HG03097 (cell line): Measurements from ENCODE around the gene HLA-DPB1.
"Not testable (repeated sequence)": the region's sequence is repeated elsewhere in the genome, so short reads cannot be mapped to it uniquely, and the experiment has no call there.

Experiments used
- ATAC-seq: cut with Tn5 transposase; IDR thresholded peaks from one replicate; pipeline ENCODE4 v1.9.1; 2021; ENCODE audit not compliant: unreplicated experiment, low FRiP score

HLA-DPB1 gene

DNA sequence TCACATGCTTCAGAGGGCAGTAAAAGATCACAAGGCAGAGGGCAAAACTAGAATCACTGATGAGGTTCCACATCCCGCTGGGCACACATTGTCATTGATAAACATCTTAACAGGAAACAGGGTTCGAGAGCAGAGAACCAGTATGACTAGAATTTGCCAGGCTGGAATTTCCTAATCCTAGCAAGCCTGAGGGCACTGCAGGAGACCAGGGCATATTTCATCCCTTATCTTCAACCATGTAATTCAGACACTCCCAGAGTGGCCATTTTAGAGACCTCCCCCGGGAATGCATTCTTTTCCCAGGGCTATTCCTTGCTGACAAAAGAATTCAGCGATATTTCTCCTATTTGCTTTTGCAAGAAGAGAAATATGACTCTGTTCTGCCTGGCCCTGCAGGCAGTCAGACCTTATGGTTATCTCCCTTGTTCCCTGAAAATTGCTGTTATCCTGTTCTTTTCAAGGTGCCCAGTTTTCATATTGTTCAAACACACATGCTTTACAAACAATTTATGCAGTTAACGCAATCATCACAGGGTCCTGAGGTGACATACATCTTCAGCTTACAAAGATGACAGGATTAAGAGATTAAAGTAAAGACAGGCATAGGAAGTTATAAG lies 25.4 kb downstream of the HLA-DPB1 start:
- not testable (repeated sequence) for ATAC-seq

DNA sequence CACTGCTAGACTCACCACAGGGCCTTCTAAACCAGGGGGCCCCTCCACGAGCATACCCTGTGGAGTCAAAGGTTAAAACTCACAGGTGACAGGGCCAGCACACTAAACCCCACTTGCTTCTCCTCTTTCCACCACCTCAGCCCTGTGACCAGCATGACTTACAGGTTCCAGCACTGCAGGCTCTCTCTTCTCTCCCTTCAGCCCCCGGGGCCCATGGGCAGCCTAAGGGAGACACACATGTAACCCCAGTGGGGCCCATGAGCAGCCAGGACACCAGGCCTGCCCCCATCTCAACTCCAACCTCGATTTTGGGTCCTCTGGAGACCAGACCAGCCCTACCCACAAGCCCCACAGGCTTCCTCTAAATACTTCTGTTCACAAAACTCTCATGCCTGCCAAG lies 28.0 kb downstream of the HLA-DPB1 start:
- ATAC-seq = no peak

DNA sequence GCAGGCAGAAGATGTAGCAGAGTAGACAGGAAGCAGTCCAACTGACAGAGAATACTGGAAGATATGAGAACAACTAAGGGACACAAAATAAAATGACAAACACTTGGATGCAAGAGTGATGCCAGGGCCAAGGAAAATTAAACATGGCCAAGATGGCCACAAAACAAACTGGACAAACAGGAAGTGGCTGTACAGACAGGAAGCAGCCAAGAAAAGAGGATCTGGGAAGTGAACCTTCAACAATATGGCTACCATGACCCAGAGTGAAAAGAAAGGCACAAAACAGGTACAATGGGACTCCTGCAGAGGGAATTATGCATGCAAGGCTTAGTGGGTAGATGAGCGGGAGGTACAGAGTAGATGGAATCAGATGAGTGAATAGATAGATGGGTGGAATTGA lies 29.1 kb downstream of the HLA-DPB1 start:
- ATAC-seq = no peak

DNA sequence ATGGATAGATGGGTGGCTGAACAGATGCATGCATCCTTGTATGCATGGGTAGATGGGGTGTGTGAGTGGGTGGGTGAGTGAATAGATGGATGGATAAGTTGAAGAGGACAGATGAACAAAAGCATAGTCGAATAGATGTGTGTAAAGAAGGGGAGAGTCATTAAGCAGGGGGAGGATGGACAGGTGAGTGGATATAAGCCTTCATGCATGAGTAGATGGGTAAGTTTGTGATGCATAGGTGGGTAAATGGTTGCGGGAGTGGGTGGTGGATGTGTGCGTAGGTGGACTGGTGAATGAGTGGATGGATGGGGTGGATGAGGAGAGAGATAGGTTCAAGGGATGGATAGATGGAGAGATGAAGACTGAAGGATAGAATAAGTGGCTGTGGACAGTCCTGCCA lies 29.6 kb downstream of the HLA-DPB1 start:
- ATAC-seq = no peak

DNA sequence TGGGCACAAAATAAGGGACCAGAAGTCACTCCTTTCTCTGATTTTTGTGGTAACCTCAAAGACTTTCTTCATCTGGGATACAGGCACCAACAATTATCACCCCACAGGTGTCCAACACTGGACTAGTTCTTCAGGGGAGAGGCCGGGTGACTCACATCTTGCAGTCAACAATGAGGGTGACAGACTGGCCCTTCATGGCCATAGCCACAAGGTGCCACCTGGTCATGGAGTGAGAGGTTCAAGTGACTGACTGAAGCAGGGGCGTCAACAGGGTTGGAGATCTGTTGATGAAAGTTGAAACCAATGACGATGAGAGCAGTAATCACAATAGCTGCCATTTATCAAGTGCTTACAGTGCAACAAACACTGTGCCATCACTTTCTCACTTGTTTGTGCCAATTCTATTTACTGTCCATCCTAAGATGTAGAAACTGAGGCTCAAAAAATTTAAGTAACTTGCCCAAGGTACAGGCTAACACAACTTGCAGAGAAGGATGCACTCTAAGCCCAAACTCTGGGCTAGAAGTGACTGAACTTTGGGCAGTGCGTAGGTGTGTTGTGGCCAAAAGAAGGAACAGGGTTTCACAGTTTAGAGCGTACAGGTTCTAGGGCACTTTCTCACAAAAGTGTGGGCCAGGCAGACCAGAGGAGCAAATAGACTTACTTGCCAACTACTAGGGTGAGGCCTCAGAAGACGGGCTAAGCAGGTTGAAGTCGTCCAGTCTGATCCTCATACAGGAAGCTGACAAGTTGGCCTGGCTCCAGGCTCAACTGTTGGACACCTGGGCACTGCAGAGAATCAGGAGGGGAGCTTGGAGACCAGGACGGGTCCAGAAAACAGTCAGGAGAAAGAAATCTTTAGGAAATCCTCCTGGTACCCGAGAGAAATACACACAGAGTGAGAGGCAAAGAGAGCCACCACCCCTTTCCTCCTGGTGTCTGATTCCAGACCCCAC lies 30.4 kb downstream of the HLA-DPB1 start:
- no peak for ATAC-seq

DNA sequence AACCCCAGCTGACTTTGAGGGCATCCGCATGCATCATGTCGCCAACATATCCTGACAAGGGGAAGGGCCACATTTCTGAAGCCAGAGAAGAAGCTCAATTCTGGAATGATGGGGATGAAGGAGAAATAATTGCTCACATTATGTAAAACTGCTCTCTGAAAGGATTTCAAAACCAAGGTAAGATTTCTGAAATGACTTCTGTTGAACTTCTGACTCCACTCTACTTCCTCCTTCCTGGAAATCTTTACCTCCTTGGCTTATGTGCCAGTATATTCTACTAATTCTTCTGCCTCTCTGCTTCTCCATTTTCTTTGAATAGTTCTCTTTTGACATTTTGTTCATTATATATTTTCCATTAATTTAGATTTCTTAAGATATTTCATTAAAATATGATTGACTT lies 31.9 kb downstream of the HLA-DPB1 start:
- ATAC-seq = no peak

DNA sequence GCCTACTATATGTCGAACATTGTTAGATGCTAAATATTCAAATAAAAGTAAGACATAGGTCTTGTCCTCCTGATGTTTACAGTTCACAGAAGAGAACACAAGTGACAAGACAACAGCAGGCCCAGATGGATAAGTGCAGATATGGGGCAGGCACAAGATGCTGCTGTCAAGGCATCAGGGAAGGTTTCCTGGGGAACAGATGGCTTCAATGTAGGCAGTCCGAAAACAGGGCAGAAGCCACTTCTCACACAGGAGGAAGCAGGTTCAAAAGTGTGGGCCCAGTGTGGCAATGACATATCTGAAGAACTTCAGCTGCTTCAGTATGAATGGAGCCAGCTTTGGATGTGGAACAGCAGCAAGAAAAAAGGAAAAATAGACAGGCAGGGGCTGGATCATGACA lies 32.5 kb downstream of the HLA-DPB1 start:
- ATAC-seq = no peak

DNA sequence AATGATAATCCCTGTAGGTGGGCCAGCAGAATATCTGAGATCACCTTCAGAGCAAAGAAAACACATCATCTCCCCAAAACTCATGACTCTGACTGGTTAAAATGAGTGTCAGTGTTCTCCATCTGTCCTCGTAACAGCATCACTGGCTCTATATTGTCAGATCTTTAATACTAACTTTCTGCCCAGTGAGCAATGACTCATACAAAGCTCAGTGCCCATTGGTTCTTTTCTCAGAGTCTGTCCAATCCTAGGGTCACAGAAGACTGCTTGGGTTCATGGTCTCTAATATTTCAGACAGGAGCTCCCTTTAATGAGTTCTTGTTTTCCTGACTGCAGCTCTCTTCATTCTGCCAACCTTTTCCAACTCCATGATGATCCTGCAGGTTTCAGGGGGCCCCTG lies 36.4 kb downstream of the HLA-DPB1 start:
- no peak for ATAC-seq

DNA sequence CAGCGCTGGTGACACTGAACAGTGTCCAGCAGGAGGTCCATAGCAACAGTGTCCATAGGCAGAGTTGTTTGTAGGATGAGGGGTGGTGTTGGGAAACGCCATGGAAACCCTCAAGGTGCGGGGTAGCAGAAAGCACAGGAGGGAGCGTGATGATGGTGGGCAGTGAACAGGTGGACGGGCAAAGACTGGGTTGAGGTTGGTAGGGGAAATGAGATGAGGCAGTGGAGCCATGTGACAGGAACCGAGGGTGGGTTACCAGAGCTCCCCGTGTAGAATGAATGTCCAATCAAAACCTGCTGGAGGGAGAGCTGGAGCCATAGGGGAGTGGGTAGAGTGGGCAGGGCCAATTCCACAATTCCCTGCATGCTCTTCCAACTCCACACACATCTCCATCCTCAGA lies 38.0 kb downstream of the HLA-DPB1 start:
- no peak for ATAC-seq

DNA sequence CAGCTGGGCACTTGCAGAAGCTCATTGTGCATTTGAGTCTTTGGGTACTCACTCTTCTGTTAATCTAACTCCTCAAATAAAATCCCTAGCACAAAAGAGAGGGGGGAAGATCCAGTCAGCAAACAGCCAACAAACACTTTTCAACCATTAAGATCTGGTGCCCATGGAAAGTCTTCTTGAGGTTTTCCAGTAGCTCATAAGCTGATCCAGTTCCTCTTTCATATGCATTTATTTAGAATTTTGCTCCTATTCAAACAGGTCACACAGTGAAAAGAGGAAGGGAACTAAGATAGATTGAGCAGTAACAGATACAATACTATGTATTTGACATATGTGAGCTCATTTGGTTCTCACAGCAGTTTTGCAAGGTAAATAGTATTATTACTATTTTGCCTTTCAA lies 38.6 kb downstream of the HLA-DPB1 start:
- ATAC-seq = no peak

DNA sequence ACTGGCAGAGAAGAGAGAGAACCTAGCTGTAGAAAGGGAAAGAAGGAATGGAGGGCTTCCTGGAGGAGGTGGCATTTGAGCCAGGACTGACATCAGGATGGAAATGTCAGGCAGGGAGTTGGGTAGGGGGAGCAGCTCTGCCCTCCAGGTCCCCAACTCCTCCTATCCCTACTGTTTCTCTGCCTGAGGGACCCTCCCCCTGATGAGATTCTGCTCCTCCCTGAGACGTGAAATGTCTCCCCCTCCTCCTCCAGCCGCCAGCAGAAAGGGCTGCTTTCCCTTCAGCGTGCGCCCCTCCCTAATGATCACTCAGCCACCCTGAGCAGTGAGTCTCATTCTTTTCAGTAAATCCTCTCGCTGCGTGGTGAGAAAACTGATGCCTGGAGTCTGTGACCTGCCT lies 40.6 kb downstream of the HLA-DPB1 start:
- ATAC-seq = no peak

DNA sequence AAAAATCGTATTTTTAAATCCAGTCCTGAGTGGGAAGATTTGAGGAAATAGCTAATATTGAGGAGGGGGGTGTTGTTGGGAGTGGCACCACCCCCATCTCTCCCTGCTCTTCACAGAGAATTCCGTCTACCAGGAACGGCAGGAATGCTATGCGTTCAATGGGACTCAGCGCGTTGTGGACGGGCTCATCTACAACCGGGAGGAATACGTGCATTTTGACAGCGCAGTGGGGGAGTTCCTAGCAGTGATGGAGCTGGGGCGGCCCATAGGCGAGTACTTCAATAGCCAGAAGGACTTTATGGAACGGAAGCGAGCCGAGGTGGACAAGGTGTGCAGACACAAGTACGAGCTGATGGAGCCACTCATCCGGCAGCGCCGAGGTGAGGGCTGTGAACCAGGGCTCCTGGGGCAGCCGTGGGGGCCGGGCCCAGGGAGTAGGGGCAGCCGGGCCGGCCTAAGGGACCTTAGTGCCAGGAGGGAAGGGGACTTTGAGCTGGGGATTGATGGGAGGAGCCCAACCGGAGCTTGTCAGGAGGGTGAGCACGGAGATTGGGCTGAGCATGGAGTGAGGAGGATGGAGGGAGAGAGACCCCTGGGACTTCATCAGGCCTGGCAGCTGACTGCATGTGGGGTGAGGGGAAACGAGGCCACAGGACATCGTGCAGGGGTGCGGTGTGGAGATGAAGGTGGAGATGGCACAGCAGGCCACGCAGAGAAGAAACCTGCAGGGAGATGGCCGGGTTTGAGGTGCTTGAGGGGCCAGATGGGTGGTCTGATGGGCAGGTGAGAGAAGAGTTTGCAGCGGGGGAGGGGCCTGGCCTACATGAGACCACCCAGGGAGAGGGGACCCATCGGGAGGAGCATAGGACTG lies 41.3 kb downstream of the HLA-DPB1 start:
- ATAC-seq = no peak

DNA sequence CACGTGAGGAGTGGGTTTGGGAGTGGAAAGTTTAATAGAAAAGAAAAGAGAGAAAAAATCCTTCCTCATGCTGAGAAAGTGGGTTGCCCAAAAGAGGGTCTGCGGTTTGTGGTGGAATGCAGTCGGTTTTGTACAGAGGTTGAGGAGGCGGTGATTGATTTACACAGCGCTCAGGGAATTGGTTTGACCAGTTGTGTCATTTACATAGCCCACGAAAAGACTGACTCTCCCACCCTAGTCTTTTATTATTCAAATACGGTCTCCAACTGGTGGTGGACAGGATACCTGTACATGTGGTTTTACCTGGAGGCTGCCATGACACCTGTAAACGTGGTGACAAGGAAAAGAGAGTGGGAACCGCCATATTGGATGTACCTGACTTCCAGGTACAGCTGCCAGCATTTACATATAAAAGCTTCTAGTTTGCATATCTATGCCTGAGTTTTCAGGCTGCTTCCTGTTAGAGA lies 42.1 kb downstream of the HLA-DPB1 start:
- ATAC-seq = no peak

DNA sequence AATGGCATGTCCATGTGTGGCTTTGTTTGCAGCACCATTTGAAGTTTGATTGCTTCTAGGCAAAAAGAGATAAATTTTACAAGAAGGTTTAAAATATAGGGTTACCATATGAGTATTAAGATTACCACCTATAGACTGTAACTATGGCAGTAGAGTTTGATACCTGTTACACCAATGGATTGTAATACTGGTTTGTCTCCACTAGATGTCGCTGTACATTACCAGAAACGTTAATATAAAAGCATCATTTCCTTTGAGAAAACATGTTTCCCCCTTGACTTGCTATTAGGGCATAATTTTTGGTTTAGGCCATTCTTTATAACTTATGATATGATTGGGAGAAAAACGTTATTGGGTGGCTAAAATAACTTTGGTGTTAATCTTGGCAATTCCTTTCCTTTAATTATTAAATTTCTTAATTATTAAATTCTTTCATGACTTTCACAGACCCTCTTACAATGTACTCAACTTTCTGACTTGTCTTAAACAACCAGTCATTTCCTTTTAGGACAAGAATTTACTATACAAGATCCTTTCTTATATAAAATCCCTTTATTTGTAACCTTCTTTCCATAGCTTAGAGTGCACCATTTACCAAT lies 42.8 kb downstream of the HLA-DPB1 start:
- no peak for ATAC-seq

DNA sequence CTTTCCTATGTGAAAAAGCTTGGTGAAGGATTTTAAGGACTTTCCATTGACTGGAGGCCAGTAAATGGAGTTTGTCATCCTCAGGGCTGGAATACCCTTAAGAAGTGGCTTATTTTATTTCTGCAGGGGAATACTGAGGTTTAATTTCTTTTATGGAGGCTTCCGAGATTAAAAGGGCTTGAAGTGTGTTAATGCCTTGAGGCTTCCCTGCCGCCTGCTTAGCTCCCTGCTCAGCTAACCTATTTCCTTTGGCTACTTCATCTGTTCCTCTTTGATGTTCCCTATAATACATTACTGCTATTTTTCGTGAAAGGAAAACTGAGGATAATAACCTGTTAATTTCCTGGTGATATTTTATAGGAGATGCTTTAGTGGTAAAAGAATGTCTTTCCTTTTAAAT lies 44.2 kb downstream of the HLA-DPB1 start:
- no peak for ATAC-seq

DNA sequence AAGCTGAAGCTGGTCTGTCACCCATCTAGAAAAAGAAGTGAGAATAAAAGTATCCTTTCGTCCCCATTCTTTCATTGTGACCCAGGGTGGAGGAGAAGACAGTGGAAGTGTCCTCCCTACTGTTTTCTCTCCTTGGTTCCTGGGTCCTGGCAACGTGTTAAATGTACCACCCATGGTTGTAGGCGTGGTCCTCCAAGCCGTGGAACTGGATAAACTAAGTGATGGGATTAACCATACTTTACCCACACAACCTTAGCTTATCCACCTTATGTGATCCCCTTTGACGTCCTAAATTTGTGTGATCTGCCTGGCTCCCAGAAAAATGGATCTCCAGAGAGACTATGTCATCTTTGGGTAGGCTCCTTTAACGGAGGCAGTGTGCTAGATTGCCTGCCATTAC lies 47.4 kb downstream of the HLA-DPB1 start:
- no peak for ATAC-seq

DNA sequence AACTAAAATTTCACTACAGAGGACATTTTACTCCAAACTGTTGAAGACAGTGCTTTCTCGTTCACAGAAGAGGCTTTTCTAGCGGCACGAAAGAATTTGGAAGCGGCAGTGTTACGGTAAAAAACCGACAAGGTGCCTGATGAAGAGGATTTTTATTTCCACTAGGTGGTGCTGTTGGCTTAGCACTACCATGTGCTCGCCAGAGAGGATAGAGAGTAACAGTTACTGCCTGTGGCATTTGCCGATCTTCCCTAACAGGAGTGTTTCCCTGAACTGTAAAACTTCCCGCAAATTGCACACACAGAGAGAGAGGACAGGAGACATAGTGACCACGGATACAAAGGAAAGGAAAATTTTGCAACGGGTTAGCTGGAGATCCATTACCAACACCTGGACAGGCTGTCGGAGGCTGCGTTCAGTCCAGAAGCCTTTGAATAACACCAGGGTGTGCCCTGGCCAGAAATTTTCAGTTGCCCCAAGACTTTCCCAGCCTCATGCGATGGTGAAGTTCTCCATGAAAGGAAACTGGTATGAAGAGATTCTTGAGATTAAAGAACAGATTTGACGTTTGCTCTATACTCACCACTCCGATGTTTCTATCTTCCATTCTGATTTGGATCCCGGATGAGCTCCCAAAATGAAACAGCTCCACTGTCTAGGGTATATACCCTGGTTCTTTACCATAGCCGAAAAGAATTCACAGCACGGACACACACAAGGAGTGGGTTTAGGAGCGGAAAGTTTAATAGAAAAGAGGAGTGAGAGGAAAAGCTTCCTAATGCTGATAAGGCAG lies 48.1 kb downstream of the HLA-DPB1 start:
- ATAC-seq = no peak

DNA sequence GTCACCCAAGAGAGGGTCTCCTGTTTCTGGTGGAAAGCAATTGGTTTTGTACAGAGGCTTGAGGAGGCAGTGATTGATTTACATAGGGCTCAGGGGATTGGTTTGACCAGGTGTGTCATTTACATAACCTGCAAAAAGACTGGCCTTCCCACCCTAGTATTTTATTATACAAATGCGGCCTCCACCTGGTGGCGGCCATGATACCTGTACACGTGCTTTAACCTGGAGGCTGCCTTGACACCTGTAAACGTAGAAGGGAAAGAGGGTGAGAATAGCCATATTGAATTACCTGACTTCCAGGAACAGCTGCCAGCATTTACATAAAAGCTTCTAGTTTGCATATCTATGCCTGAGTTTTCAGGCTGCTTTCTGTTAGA lies 48.7 kb downstream of the HLA-DPB1 start:
- ATAC-seq = no peak

DNA sequence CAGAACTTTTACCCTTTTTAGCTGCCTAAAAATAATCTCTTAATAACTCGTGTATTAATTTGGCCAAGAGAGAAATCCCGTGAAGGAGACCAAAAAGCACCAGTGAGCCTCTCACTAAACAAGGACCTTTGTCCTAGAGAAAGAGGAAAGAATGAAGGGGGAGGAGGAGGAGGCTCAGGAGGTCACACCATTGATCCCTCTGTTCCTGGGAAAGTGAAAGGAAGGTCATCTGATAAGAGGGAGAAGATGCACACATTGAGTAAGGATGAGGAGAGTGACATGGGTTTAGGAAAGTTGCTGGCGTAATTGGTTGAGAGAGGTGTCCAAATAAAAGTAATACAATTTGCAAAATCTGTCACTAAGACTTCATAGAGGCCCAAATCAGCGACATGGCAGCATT lies 49.2 kb downstream of the HLA-DPB1 start:
- ATAC-seq = no peak
